Frontal cortex (tissue), 4 donors: ENCODE measurements around the gene PKDREJ. TPM values are rescaled to one million over a fixed set of nuclear protein-coding genes. Genes with fewer than 3 reads are reported as not detected.

Experiments
- DNase-seq, 2 donors: peaks; one replicate each; pipeline ENCODE4 v3.0.0; 2012; ENCODE audit warnings: low spot score in 2 of 2
- FAIRE-seq: peaks from 2 replicates; lab custom pipeline; 2012; peaks lifted over from hg19 to GRCh38; lab: Jason Lieb, UNC
- total RNA-seq: library from RNA; depleted of rRNA; stranded (reverse); fragments of >200 nt; gene quantifications from one replicate; pipeline ENCODE4 v1.2.3, GENCODE V29; 2014
- donor health status: control.
- donor health status: control.
- donor health status: control.

PKDREJ gene
- total RNA-seq, 1 donor from 2014 or later = under 0.01 TPM

- FAIRE-seq (no peak), DNase-seq (no peak)
Observed at GRCh38 chr22:46289244-46289891, 26.2 kb upstream of the PKDREJ start.

GRCh38 chr22:46288846-46289243 lies 25.7 kb upstream of the PKDREJ start:
- FAIRE-seq (no peak), DNase-seq (no peak)

GRCh38 chr22:46287873-46288751 lies 25.0 kb upstream of the PKDREJ start:
- DNase-seq = peak in 1 of 2 donors; percentile 24
- no peak for FAIRE-seq

GRCh38 chr22:46286941-46287872 lies 24.1 kb upstream of the PKDREJ start:
- FAIRE-seq = no peak
- no peak for DNase-seq

GRCh38 chr22:46286006-46286405 lies 22.9 kb upstream of the PKDREJ start:
- no peak for DNase-seq
- no peak for FAIRE-seq

GRCh38 chr22:46281866-46282678 lies 18.9 kb upstream of the PKDREJ start:
- DNase-seq (no peak), FAIRE-seq (no peak)

GRCh38 chr22:46280999-46281623 lies 18.0 kb upstream of the PKDREJ start:
- DNase-seq (peak; percentile 39 to 42), FAIRE-seq (no peak)

GRCh38 chr22:46280063-46280817 lies 17.1 kb upstream of the PKDREJ start:
- FAIRE-seq (no peak), DNase-seq (no peak)

- FAIRE-seq = no peak
- no peak for DNase-seq
Observed at GRCh38 chr22:46278656-46279645, 15.8 kb upstream of the PKDREJ start.

- FAIRE-seq (no peak), DNase-seq (no peak)
Observed at GRCh38 chr22:46276563-46276962, 13.4 kb upstream of the PKDREJ start.

- FAIRE-seq = no peak
- no peak for DNase-seq
Observed at GRCh38 chr22:46275455-46276122, 12.4 kb upstream of the PKDREJ start.

- FAIRE-seq (no peak), DNase-seq (no peak)
Observed at GRCh38 chr22:46274381-46274780, 11.2 kb upstream of the PKDREJ start.

GRCh38 chr22:46273432-46274148 lies 10.4 kb upstream of the PKDREJ start:
- FAIRE-seq (no peak), DNase-seq (no peak)

GRCh38 chr22:46272762-46273431 lies 9.8 kb upstream of the PKDREJ start:
- DNase-seq (no peak), FAIRE-seq (no peak)

- DNase-seq = no peak
- FAIRE-seq = no peak
Observed at GRCh38 chr22:46272196-46272595, 9.1 kb upstream of the PKDREJ start.
